Measurements from ENCODE around the gene DIRAS2.
"Not testable (repeated sequence)": the region's sequence is repeated elsewhere in the genome, so short reads cannot be mapped to it uniquely, and the experiment has no call there.

The DIRAS2 gene

GRCh38 chr9:90642570-90643539 lies at the start of gene DIRAS2:
DIRAS2 (minus strand) TSS chr9:90642824; CDS start chr9:90613827, 28,997 bp downstream.
- DNase-seq, result peak; percentile 49 to 69

- DNase-seq, result no peak
These were observed 42.1 kb upstream of the DIRAS2 start for GRCh38 chr9:90684736-90685135.

GRCh38 chr9:90684106-90684505 lies 41.5 kb upstream of the DIRAS2 start:
- DNase-seq, result no peak

- no peak for DNase-seq
These were observed 37.9 kb upstream of the DIRAS2 start for GRCh38 chr9:90680534-90680933.

- no peak for DNase-seq
These were observed 22.4 kb upstream of the DIRAS2 start for GRCh38 chr9:90665072-90665471.

GRCh38 chr9:90659650-90660364 lies 17.2 kb upstream of the DIRAS2 start:
- no peak for DNase-seq

GRCh38 chr9:90658783-90659182 lies 16.2 kb upstream of the DIRAS2 start:
- DNase-seq, result no peak

GRCh38 chr9:90658181-90658580 lies 15.6 kb upstream of the DIRAS2 start:
- no peak for DNase-seq

GRCh38 chr9:90656876-90657275 lies 14.3 kb upstream of the DIRAS2 start:
- DNase-seq, result not testable (repeated sequence)

GRCh38 chr9:90651246-90651645 lies 8.6 kb upstream of the DIRAS2 start:
- DNase-seq, result no peak

GRCh38 chr9:90647843-90648242 lies 5.2 kb upstream of the DIRAS2 start:
- DNase-seq, result no peak

- DNase-seq, result no peak
These were observed 3.1 kb upstream of the DIRAS2 start for GRCh38 chr9:90645721-90646120.

- DNase-seq, result peak in 1 of 2 experiments; percentile 1
These were observed 638 bp downstream of the DIRAS2 start for GRCh38 chr9:90641884-90642487.

GRCh38 chr9:90641086-90641485 lies 1.5 kb downstream of the DIRAS2 start:
- peak in 1 of 2 experiments; percentile 0 for DNase-seq

GRCh38 chr9:90640361-90640760 lies 2.3 kb downstream of the DIRAS2 start:
- no peak for DNase-seq

GRCh38 chr9:90637626-90638025 lies 5.0 kb downstream of the DIRAS2 start:
- no peak for DNase-seq

GRCh38 chr9:90632647-90633207 lies 9.9 kb downstream of the DIRAS2 start:
- no peak for DNase-seq

- no peak for DNase-seq
These were observed 10.7 kb downstream of the DIRAS2 start for GRCh38 chr9:90631964-90632363.

- no peak for DNase-seq
These were observed 12.6 kb downstream of the DIRAS2 start for GRCh38 chr9:90629991-90630390.

- DNase-seq, result no peak
These were observed 13.3 kb downstream of the DIRAS2 start for GRCh38 chr9:90629354-90629753.

GRCh38 chr9:90616806-90617205 lies 25.8 kb downstream of the DIRAS2 start:
- no peak for DNase-seq

GRCh38 chr9:90613502-90613901 lies 29.1 kb downstream of the DIRAS2 start:
- no peak for DNase-seq

GRCh38 chr9:90612957-90613356 lies 29.7 kb downstream of the DIRAS2 start:
- DNase-seq, result no peak

Data from NCI-H524 (cell line).